ENCODE results near the gene ZNF132. TPM values are rescaled to one million over a fixed set of nuclear protein-coding genes. Genes with fewer than 3 reads are reported as not detected.
"Not testable (repeated sequence)": the region's sequence is repeated elsewhere in the genome, so short reads cannot be mapped to it uniquely, and the experiment has no call there.

The ZNF132 gene
- polyA plus RNA-seq, 4 donors = 0.22 to 7.9 (median 0.78) TPM

- Histone ChIP-seq H3K27me3 (ENCODE audit: control insufficient read depth in 3 of 3, insufficient read depth in 3 of 3, low read length in 3 of 3) (no peaks in the 10 kb centered on the region), H3K27ac (ENCODE audit: low read depth in 1 of 3, low read length in 2 of 3) (peak overlapping the region; percentile 45 to 90 (median 88)), H3K4me1 (ENCODE audit: control insufficient read depth in 3 of 3, insufficient read depth in 2 of 3, low read depth in 1 of 3, low read length in 2 of 3) (peaks cover 4 to 21% (median 6%) of the 10 kb centered on the region in 3 donors), H3K36me3 (ENCODE audit: control insufficient read depth in 3 of 3, insufficient read depth in 2 of 3, low read depth in 1 of 3, low read length in 3 of 3) (peaks cover 0 to 5% (median 0%) of the 10 kb centered on the region in 3 donors), H3K9me3 (ENCODE audit: control insufficient read depth in 2 of 2, insufficient read depth in 1 of 2, low read depth in 1 of 2, low read length in 1 of 2) (no peaks in the 10 kb centered on the region), H3K4me3 (ENCODE audit: low read depth in 1 of 3, low read length in 3 of 3) (peak overlapping the region; percentile 60 to 80 (median 68))
- no peak for FAIRE-seq
- DNase-seq = peak in 1 of 2 donors; percentile 62
- whole genome bisulfite sequencing, 3 donors = 10 to 15% (median 11%) methylated on average over 22 of the region's 22 CpGs
These were observed 32.2 kb downstream of the ZNF132 start for GRCh38 chr19:58407658-58408151.

DNA sequence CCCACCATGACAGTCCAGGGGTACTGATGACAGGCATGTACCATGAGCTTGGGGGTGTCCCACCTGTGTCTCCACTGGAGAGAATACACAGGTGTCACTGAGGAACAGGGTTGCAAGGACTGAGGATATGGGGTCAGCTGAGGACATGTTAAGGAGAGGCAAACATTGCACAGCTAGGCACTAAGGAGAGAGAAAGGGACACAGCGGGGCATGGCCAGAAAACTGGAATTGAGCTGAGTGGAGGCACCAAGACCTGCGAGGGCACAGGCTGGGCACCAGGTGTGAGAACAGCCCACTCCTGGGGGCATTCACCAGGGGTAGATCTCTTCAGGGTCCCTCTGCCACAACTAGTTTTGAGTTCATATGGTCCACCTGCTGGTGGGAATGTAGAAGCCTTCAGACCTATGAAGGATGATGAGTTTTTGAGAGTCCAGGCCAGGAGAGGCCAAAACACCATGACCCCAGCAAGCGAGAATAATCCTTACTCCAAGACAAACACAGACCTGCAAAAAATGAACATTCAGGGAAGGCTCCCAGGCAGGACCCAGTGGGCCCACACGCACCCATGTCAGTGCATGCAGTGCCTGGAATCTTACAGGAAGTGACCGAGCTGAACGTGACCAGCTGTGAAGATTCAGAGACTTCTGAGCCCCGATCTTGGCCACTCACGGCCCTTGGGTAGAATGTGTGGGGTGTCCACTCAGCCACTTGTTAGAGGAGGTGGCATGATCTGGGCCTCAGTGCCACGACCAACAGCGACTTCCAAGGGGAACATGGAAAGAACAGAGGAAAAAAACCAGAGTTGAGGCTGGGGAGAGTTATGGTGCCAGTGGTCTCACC, 32.9 kb downstream of the ZNF132 start:
- peak in 1 of 2 donors; percentile 35 for DNase-seq

DNA sequence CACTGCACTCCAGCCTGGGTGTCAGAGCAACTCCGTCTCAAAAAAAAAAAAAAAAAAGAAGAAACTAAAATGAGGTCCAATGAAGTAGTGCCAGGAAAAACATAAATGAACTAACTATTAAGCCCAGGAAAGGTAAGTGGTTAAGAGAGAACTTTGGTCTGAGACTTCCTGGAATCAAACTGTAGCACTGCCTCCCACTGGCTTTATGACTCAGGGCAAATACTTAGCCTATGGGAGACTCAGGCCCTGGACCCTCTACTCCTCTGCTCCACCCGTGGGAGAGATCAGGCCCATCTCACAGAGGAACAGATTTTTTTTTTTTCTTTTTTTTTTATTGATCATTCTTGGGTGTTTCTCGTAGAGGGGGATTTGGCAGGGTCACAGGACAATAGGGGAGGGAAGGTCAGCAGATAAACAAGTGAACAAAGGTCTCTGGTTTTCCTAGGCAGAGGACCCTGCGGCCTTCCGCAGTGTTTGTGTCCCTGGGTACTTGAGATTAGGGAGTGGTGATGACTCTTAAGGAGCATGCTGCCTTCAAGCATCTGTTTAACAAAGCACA, 36.0 kb downstream of the ZNF132 start:
- not testable (repeated sequence) for FAIRE-seq; H3K4me3 ChIP-seq (ENCODE audit: low read depth in 1 of 3, low read length in 3 of 3); H3K36me3 ChIP-seq (ENCODE audit: control insufficient read depth in 3 of 3, insufficient read depth in 2 of 3, low read depth in 1 of 3, low read length in 3 of 3); H3K27me3 ChIP-seq (ENCODE audit: control insufficient read depth in 3 of 3, insufficient read depth in 3 of 3, low read length in 3 of 3); H3K9me3 ChIP-seq (ENCODE audit: control insufficient read depth in 2 of 2, insufficient read depth in 1 of 2, low read depth in 1 of 2, low read length in 1 of 2)
- whole genome bisulfite sequencing, 3 donors = 40 to 53% (median 48%) methylated on average over 5 of the region's 5 CpGs
- peak; percentile 69 to 80 for DNase-seq
- Histone ChIP-seq H3K27ac (ENCODE audit: low read depth in 1 of 3, low read length in 2 of 3) (peak overlapping the region; percentile 35 to 69 (median 56)), H3K4me1 (ENCODE audit: control insufficient read depth in 3 of 3, insufficient read depth in 2 of 3, low read depth in 1 of 3, low read length in 2 of 3) (peaks cover 0 to 30% (median 7%) of the 10 kb centered on the region in 3 donors)

More for the DNA sequence above, 32.9 kb downstream of the ZNF132 start:
- Histone ChIP-seq H3K27ac (ENCODE audit: low read depth in 1 of 3, low read length in 2 of 3) (no peak overlapping the region), H3K27me3 (ENCODE audit: control insufficient read depth in 3 of 3, insufficient read depth in 3 of 3, low read length in 3 of 3) (no peaks in the 10 kb centered on the region), H3K4me3 (ENCODE audit: low read depth in 1 of 3, low read length in 3 of 3) (peak overlapping the region in 2 of 3 donors; percentile 68 to 80), H3K9me3 (ENCODE audit: control insufficient read depth in 2 of 2, insufficient read depth in 1 of 2, low read depth in 1 of 2, low read length in 1 of 2) (no peaks in the 10 kb centered on the region), H3K36me3 (ENCODE audit: control insufficient read depth in 3 of 3, insufficient read depth in 2 of 3, low read depth in 1 of 3, low read length in 3 of 3) (peaks cover 0 to 5% (median 0%) of the 10 kb centered on the region in 3 donors), H3K4me1 (ENCODE audit: control insufficient read depth in 3 of 3, insufficient read depth in 2 of 3, low read depth in 1 of 3, low read length in 2 of 3) (peaks cover 4 to 25% (median 6%) of the 10 kb centered on the region in 3 donors)
- no peak for FAIRE-seq
- WGBS, 3 donors = 67 to 75% (median 73%) methylated on average over 10 of the region's 10 CpGs

GRCh38 chr19:58401840-58402421, 38.0 kb downstream of the ZNF132 start:
- WGBS, 3 donors = 19 to 27% (median 25%) methylated on average over 21 to 23 of the region's 23 CpGs
- no peak for FAIRE-seq
- Histone ChIP-seq H3K36me3 (ENCODE audit: control insufficient read depth in 3 of 3, insufficient read depth in 2 of 3, low read depth in 1 of 3, low read length in 3 of 3) (no peaks in the 10 kb centered on the region), H3K9me3 (ENCODE audit: control insufficient read depth in 2 of 2, insufficient read depth in 1 of 2, low read depth in 1 of 2, low read length in 1 of 2) (no peaks in the 10 kb centered on the region), H3K4me3 (ENCODE audit: low read depth in 1 of 3, low read length in 3 of 3) (peak overlapping the region in 2 of 3 donors; percentile 56 to 70), H3K27me3 (ENCODE audit: control insufficient read depth in 3 of 3, insufficient read depth in 3 of 3, low read length in 3 of 3) (peaks cover 4 to 15% (median 7%) of the 10 kb centered on the region in 3 donors), H3K27ac (ENCODE audit: low read depth in 1 of 3, low read length in 2 of 3) (peak overlapping the region in 1 of 3 donors; percentile 85), H3K4me1 (ENCODE audit: control insufficient read depth in 3 of 3, insufficient read depth in 2 of 3, low read depth in 1 of 3, low read length in 2 of 3) (peaks cover 0 to 23% (median 4%) of the 10 kb centered on the region in 3 donors)
- peak in 1 of 2 donors; percentile 35 for DNase-seq

- Histone ChIP-seq H3K4me3 (ENCODE audit: low read depth in 1 of 3, low read length in 3 of 3) (peak overlapping the region in 2 of 3 donors; percentile 56 to 70), H3K4me1 (ENCODE audit: control insufficient read depth in 3 of 3, insufficient read depth in 2 of 3, low read depth in 1 of 3, low read length in 2 of 3) (peaks cover 0 to 23% (median 4%) of the 10 kb centered on the region in 3 donors), H3K9me3 (ENCODE audit: control insufficient read depth in 2 of 2, insufficient read depth in 1 of 2, low read depth in 1 of 2, low read length in 1 of 2) (no peaks in the 10 kb centered on the region), H3K27ac (ENCODE audit: low read depth in 1 of 3, low read length in 2 of 3) (peak overlapping the region in 2 of 3 donors; percentile 61 to 85), H3K36me3 (ENCODE audit: control insufficient read depth in 3 of 3, insufficient read depth in 2 of 3, low read depth in 1 of 3, low read length in 3 of 3) (no peaks in the 10 kb centered on the region), H3K27me3 (ENCODE audit: control insufficient read depth in 3 of 3, insufficient read depth in 3 of 3, low read length in 3 of 3) (peaks cover 7 to 17% (median 9%) of the 10 kb centered on the region in 3 donors)
- WGBS, 3 donors = 2 to 4% (median 3%) methylated on average over 76 to 80 of the region's 80 CpGs
- DNase-seq = peak; percentile 99 to 100
- no peak for FAIRE-seq
These were observed 38.8 kb downstream of the ZNF132 start for GRCh38 chr19:58400916-58401839.

DNA sequence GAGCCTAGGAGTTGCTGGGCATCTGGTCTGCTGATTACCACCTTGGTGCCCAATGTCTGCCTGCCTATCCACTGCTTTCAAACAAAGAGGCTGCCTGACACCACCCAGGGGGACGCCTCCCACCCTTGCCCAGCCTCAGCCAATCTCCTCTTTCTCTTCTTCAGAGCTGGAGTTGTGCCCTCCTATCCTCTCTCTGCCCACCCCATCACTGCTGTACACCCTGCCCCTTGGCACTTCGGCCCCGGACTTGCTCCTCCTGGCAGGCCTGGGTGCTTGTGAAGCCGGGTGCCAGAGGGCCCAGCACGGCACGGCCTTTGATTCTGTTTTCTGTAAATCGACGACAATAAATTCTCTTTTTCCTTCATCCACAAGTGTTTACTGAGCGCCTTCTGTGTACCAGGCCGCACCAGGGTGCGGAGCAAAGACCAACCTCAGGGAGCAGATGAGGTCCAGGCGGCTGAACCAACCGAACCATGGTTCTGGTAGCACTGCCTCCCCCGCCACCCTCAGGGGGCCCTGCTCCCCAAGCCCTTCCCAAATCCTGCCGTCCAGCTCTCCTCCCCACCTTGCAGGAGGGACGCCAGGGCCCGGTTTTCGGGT, 39.5 kb downstream of the ZNF132 start:
- peak overlapping the region in 2 of 3 donors; percentile 46 to 54 for H3K4me3 ChIP-seq (ENCODE audit: low read depth in 1 of 3, low read length in 3 of 3)
- no peaks in the 10 kb centered on the region for H3K9me3 ChIP-seq (ENCODE audit: control insufficient read depth in 2 of 2, insufficient read depth in 1 of 2, low read depth in 1 of 2, low read length in 1 of 2)
- no peak overlapping the region for H3K27ac ChIP-seq (ENCODE audit: low read depth in 1 of 3, low read length in 2 of 3)
- DNase-seq (no peak), FAIRE-seq (no peak)
- 56 to 65% (median 56%) methylated on average over 18 of the region's 18 CpGs for WGBS, 3 donors
- H3K27me3 ChIP-seq (ENCODE audit: control insufficient read depth in 3 of 3, insufficient read depth in 3 of 3, low read length in 3 of 3) = peaks cover 9 to 25% (median 12%) of the 10 kb centered on the region in 3 donors
- peaks cover 0 to 27% (median 4%) of the 10 kb centered on the region in 3 donors for H3K4me1 ChIP-seq (ENCODE audit: control insufficient read depth in 3 of 3, insufficient read depth in 2 of 3, low read depth in 1 of 3, low read length in 2 of 3)
- peaks cover 0 to under 1% (median 0%) of the 10 kb centered on the region in 3 donors for H3K36me3 ChIP-seq (ENCODE audit: control insufficient read depth in 3 of 3, insufficient read depth in 2 of 3, low read depth in 1 of 3, low read length in 3 of 3)

GRCh38 chr19:58399903-58400302, 40.0 kb downstream of the ZNF132 start:
- FAIRE-seq = no peak

More at GRCh38 chr19:58399903-58400302, 40.0 kb downstream of the ZNF132 start:
- Histone ChIP-seq H3K27me3 (ENCODE audit: control insufficient read depth in 3 of 3, insufficient read depth in 3 of 3, low read length in 3 of 3) (peaks cover 9 to 28% (median 12%) of the 10 kb centered on the region in 3 donors), H3K36me3 (ENCODE audit: control insufficient read depth in 3 of 3, insufficient read depth in 2 of 3, low read depth in 1 of 3, low read length in 3 of 3) (peaks cover 0 to 6% (median under 1%) of the 10 kb centered on the region in 3 donors), H3K27ac (ENCODE audit: low read depth in 1 of 3, low read length in 2 of 3) (no peak overlapping the region), H3K4me1 (ENCODE audit: control insufficient read depth in 3 of 3, insufficient read depth in 2 of 3, low read depth in 1 of 3, low read length in 2 of 3) (peaks cover 0 to 27% (median 4%) of the 10 kb centered on the region in 3 donors), H3K4me3 (ENCODE audit: low read depth in 1 of 3, low read length in 3 of 3) (no peak overlapping the region), H3K9me3 (ENCODE audit: control insufficient read depth in 2 of 2, insufficient read depth in 1 of 2, low read depth in 1 of 2, low read length in 1 of 2) (no peaks in the 10 kb centered on the region)
- WGBS, 3 donors = 96 to 97% (median 96%) methylated on average over 3 of the region's 3 CpGs
- DNase-seq = no peak

All from small intestine (tissue), 7 donors.